Anterior cingulate cortex (tissue), 58 donors: ENCODE data around the gene PARVB.

Source experiments
- DNase-seq, 58 donors: peaks; one replicate each; lab custom pipeline; 2025; lab: John Stamatoyannopoulos, UW

PARVB gene

DNA sequence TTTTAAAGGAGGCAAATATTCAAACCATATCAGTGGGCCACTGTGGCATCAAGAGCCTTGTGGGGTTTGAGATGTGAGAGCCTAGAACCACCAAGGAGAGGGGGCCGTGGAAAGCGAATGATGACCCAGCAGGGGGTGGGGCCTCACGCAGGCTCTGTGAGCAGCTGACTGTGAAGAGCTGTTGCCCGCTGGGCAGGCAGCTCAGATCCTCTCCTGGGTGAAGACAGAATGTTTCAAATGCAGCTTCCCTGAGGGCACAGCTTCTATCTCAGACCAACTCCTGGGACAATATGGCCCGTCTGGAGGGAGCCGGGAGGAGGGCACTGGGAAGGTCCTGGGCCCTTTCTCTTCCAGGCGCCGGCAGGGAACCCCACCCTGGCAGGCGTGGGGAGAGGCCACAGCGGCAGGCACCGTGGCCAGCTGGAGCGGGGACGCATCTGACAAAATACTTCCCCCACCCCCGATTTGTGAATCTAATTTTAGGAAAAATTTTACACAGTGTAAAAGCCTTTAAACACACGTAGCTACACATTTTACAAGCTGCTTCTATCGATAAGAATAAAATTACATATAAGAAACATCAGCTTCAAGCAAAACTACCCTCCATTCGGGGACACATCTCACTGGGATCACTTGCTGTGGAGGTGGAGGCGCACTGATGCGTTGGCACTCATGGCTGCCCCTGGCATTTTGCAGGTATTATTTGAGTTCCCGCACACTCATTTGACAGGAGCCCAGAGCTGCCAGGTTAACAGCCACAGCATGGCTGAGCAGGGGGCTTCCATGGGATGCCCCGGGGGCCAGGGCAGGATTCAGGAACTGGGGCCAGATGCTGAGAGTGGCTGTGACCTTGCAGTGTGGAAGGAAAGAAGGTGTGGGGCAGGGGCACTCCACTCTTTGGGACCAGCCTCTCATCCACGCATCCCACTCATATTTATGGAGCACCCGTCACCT, 196.9 kb downstream of the PARVB start:
- no peak for DNase-seq

DNA sequence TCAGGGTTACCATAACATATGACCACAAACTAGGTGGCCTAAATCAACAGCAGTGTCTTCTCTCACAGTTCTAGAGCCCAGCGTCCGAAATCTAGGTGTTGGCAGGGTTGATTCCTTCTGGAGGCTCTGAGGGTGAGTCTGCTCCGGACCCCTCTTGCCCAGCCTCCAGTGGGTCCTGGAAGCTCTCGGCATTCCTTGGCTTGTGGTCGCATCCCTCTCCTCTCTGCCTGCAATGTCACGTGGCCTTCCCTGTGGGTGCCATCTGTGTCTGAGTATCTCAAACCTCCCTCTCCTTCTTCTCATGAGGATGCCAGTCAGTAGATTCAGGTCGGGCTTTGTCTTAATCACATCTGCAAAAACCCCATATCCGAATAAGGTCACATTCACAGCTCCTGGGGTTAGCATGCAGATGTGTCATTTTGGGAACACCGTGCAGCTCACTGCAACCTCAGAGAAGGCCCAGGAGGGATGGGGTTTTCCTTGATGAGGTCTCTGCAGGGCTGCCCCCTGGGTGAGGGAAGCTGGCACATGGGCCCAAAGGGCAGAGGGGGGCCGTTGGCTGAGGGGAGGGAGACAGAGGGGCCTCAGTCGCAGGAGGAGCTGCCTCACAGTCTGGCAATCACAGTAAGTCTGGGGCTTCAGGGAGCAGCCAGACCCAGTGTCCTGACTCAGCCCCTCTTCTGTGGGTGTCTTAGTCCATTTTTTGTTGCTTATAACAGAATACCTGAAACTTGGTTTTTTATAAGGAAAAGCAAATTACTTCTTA, 197.8 kb downstream of the PARVB start:
- DNase-seq, result no peak
